PC-3 (cell line): Measurements from ENCODE around the gene ECPAS. TPM values are rescaled to one million over a fixed set of nuclear protein-coding genes. Genes with fewer than 3 reads are reported as not detected.

Experiments used
- ATAC-seq: fragments of 200-7000 bp; cut with Tn5 transposase; 2 replicates; pipeline ENCODE4 v1.9.1; 2020; ENCODE audit warnings: mild to moderate bottlenecking, moderate library complexity
- BruUV-seq: library from RNA; stranded (reverse); fragments of 400-500 nt; replicated peaks from 2 replicates; lab custom pipeline; 2021; lab: Mats Ljungman, UMichigan
- CTCF ChIA-PET: fragments of 300-600 bp; sonication (Branson Sonifier 250); formaldehyde crosslinking; loops from one replicate; lab custom pipeline; 2022; ENCODE audit warnings: antibody characterized with exemption; lab: Charles Lee
- POLR2A ChIA-PET: fragments of 300-600 bp; sonication (Branson Sonifier 250); formaldehyde crosslinking; loops from one replicate; lab custom pipeline; 2022; ENCODE audit warnings: antibody characterized with exemption; ENCODE audit not compliant: unreplicated experiment; lab: Charles Lee
- DNase-seq: peaks from one replicate; pipeline ENCODE4 v3.0.0-alpha.2; 2015
- H2AFZ ChIP-seq: fragments of 300-600 bp; sonication (generic); 2 replicates; pipeline ENCODE4 v1.6.0; 2016; ENCODE audit warnings: antibody characterized with exemption, low read length
- H3F3A ChIP-seq: fragments of 300-600 bp; sonication (generic); one replicate; pipeline ENCODE4 v1.6.0; 2017; ENCODE audit warnings: antibody characterized with exemption, low read length, control low read depth, mild to moderate bottlenecking; ENCODE audit not compliant: unreplicated experiment
- H3K27ac ChIP-seq: fragments of 300-600 bp; sonication (generic); 2 replicates; pipeline ENCODE4 v1.5.1; 2016; ENCODE audit warnings: mild to moderate bottlenecking, low read length
- H3K27me3 ChIP-seq: fragments of 300-600 bp; sonication (generic); 2 replicates; pipeline ENCODE4 v1.6.1; 2016; ENCODE audit warnings: low read length, mixed read lengths
- H3K36me3 ChIP-seq: fragments of 300-600 bp; sonication (generic); 2 replicates; pipeline ENCODE4 v1.6.1; 2016; ENCODE audit warnings: low read depth, mixed run types, low read length, mixed read lengths
- H3K4me1 ChIP-seq: fragments of 300-600 bp; sonication (generic); 2 replicates; pipeline ENCODE4 v1.5.1; 2016; ENCODE audit warnings: low read length; ENCODE audit not compliant: insufficient read depth
- H3K4me2 ChIP-seq: fragments of 300-600 bp; sonication (generic); 2 replicates; pipeline ENCODE4 v1.6.0; 2016; ENCODE audit warnings: low read length
- H3K4me3 ChIP-seq: fragments of 300-600 bp; sonication (generic); 2 replicates; pipeline ENCODE4 v1.5.1; 2016; ENCODE audit warnings: mild to moderate bottlenecking, low read length, mixed read lengths
- H3K79me2 ChIP-seq: fragments of 300-600 bp; sonication (generic); 2 replicates; pipeline ENCODE4 v1.6.1; 2017; ENCODE audit warnings: low read length, mixed read lengths
- H3K9ac ChIP-seq: fragments of 300-600 bp; sonication (generic); 2 replicates; pipeline ENCODE4 v1.6.0; 2016; ENCODE audit warnings: mild to moderate bottlenecking, low read length
- H3K9me2 ChIP-seq: fragments of 300-600 bp; sonication (generic); replicated peaks from 2 replicates; pipeline ENCODE4 v1.6.1; 2016; ENCODE audit warnings: mixed run types, low read length, mixed read lengths
- H3K9me3 ChIP-seq: fragments of 300-600 bp; sonication (generic); 2 replicates; pipeline ENCODE4 v1.6.1; 2016; ENCODE audit warnings: low read length, mixed read lengths
- H4K20me1 ChIP-seq: fragments of 300-600 bp; sonication (generic); 2 replicates; pipeline ENCODE4 v1.6.1; 2016; ENCODE audit warnings: low read length, mixed read lengths
- CTCF ChIP-seq: fragments of 300-600 bp; sonication (generic); conservative IDR thresholded peaks from 2 replicates; pipeline ENCODE4 v1.5.1; 2017; ENCODE audit warnings: antibody characterized with exemption, low read depth, mild to moderate bottlenecking, low read length
- EZH2 ChIP-seq: fragments of 300-600 bp; sonication (generic); IDR thresholded peaks from one replicate; pipeline ENCODE4 v1.6.1; 2017; ENCODE audit warnings: antibody characterized with exemption, mild to moderate bottlenecking, low read length; ENCODE audit not compliant: unreplicated experiment
- EZH2phosphoT487 ChIP-seq: fragments of 300-600 bp; sonication (generic); IDR thresholded peaks from 2 replicates; pipeline ENCODE4 v1.6.1; 2018; ENCODE audit warnings: mild to moderate bottlenecking, antibody characterized with exemption, low read length, borderline replicate concordance
- intact Hi-C: fragments of 100-400 bp; cut with micrococcal nuclease; formaldehyde crosslinking; loops from 2 replicates; pipeline ENCODE4 v1.9.0; 2023
- total RNA-seq: library from RNA; depleted of rRNA; stranded (reverse); fragments of >200 nt; gene quantifications from 2 replicates; pipeline ENCODE4 v1.2.3, GENCODE V29; 2014

The ECPAS gene
- total RNA-seq, 1 experiment from 2014 or later = 69.0 TPM

- no peak for ATAC-seq
- ChIA-PET CTCF (interaction anchor here (0.7 kb wide), 2 partner anchors 29 to 143 kb away, joined by 3 to 6 read pairs; no protein-coding TSS in a partner anchor), POLR2A (no interaction called here)
- BruUV-seq = no TSS peak
- Histone ChIP-seq H3F3A (no peaks in the 10 kb centered on the region), H3K27ac (no peak overlapping the region), H4K20me1 (no peaks in the 10 kb centered on the region), H3K9ac (no peak overlapping the region), H3K27me3 (no peaks in the 10 kb centered on the region), H3K9me3 (0 out of 2 replicates have a peak, but pooled peaks cover 5% of the 10 kb centered on the region), H3K79me2 (peaks cover 5% of the 10 kb centered on the region; the same call in 1 of the 2 replicates), H2AFZ (no peak overlapping the region), H3K9me2 (no peaks in the 10 kb centered on the region), H3K4me1 (no peaks in the 10 kb centered on the region), H3K36me3 (peaks cover 78% of the 10 kb centered on the region), H3K4me2 (no peak overlapping the region), H3K4me3 (no peak overlapping the region)
- intact Hi-C loops = loop anchor here (1.0 to 10.0 kb wide), 2 partner anchors 101 to 756 kb away; no protein-coding TSS in a partner anchor
- no peak for DNase-seq
- TF ChIP-seq EZH2 (no peak), EZH2phosphoT487 (no peak), CTCF (no peak)
These were observed 83.7 kb downstream of the ECPAS start for GRCh38 chr9:111400564-111400898.

GRCh38 chr9:111399772-111400563 lies 84.2 kb downstream of the ECPAS start:
- Histone ChIP-seq H2AFZ (no peak overlapping the region), H3K4me1 (no peaks in the 10 kb centered on the region), H3K9me2 (no peaks in the 10 kb centered on the region), H3K36me3 (peaks cover 78% of the 10 kb centered on the region), H3K9ac (no peak overlapping the region), H3K27me3 (no peaks in the 10 kb centered on the region), H3K4me2 (no peak overlapping the region), H4K20me1 (no peaks in the 10 kb centered on the region), H3K27ac (no peak overlapping the region), H3K9me3 (0 out of 2 replicates have a peak, but pooled peaks cover 5% of the 10 kb centered on the region), H3K79me2 (peaks cover 5% of the 10 kb centered on the region; the same call in 1 of the 2 replicates), H3K4me3 (no peak overlapping the region), H3F3A (no peaks in the 10 kb centered on the region)
- ATAC-seq (peak; percentile 85), DNase-seq (peak; percentile 69)
- BruUV-seq = no TSS peak
- ChIA-PET POLR2A (no interaction called here), CTCF (interaction anchor here (0.7 kb wide), 2 partner anchors 29 to 143 kb away, joined by 3 to 6 read pairs; no protein-coding TSS in a partner anchor)
- intact Hi-C loops = loop anchor here (1.0 to 10.0 kb wide), 2 partner anchors 101 to 755 kb away; no protein-coding TSS in a partner anchor
- no peak for TF ChIP-seq EZH2phosphoT487
- peak; percentile 80 for TF ChIP-seq CTCF
- TF ChIP-seq EZH2 = no peak
